GM21423 (cell line): ENCODE data around the gene MAST4.

Experiments
- ATAC-seq: cut with Tn5 transposase; IDR thresholded peaks from one replicate; pipeline ENCODE4 v1.9.1; 2021; ENCODE audit warnings: mild to moderate bottlenecking, moderate library complexity; ENCODE audit not compliant: unreplicated experiment

MAST4 gene

DNA sequence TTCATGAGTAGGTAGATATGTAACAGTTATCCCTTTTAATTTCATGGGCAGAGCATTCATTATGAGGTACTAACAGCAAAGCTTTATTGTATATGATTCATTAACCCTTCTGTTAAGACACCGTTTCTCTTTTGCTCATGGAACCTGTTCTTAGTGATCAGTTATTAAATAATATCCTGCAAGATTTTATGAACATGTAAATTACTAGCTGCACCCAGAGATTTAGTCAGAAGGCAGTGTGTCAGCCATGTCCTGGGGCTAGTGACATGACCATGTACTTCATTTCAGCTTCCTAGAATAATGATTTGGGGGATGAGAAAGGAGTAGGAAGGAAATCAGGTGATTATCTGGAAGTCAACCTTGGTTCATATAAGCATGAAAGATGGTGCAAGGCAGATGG lies 7.0 kb downstream of the MAST4 start:
- no peak for ATAC-seq

- ATAC-seq, result no peak
These were observed 7.7 kb downstream of the MAST4 start for GRCh38 chr5:66603881-66604280.

DNA sequence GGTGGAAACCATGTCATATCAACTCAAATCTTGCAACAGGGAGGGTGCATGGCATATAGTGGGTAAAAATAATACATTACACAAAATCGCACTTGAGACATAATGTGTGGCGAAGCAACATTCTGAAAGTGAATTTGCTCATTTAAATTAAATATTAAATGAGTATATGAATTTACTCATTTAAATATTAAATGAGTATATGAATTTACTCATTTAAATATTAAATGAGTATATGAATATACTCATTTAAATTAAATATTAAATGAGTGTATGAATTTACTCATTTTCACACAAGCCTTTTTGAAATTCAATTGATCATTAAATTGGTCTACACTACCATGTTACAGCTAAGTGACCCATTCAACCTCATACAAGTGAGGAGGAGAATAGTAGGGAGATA lies 10.5 kb downstream of the MAST4 start:
- ATAC-seq, result no peak

DNA sequence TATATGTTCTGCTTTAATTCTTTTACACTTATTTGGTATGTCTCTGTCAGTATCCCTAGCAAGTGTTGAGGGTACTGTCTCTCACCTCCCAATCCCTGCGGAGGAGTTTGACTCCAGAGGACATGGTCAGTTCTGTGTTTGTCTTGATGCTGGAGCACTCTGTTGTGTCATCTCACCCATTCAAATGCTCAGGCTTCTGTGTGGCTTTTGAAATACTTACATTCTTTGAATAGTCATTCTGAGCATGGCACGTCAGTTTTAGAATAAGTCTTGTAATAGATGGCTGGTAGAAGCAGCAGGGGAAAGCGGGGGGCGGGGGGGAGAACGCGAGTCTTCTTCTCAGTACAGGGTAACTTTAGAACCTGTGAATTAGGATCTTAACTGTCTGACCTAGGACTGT lies 12.3 kb downstream of the MAST4 start:
- ATAC-seq, result no peak

- ATAC-seq, result no peak
These were observed 13.4 kb downstream of the MAST4 start for GRCh38 chr5:66609615-66610014.

GRCh38 chr5:66612226-66612625 lies 16.0 kb downstream of the MAST4 start:
- no peak for ATAC-seq

DNA sequence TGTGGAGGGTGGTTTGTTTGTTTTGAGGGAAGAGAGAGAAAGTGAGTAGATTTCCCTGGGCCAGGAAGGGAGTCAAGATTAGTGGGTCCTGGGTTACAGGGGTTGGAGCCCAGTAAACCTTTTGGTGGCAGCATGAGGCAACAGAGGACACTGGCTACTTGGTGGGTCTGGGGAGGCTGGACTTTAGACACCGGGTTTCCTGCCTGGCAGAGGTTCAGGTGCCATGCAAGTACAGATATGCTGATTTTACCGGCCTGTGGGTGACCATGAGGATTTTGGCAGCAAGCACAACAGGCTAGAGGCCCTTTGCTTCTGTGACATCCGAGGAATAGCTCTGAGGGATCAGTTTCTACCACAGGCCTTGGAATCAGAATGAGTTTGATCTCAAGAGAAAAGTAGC lies 18.9 kb downstream of the MAST4 start:
- no peak for ATAC-seq

DNA sequence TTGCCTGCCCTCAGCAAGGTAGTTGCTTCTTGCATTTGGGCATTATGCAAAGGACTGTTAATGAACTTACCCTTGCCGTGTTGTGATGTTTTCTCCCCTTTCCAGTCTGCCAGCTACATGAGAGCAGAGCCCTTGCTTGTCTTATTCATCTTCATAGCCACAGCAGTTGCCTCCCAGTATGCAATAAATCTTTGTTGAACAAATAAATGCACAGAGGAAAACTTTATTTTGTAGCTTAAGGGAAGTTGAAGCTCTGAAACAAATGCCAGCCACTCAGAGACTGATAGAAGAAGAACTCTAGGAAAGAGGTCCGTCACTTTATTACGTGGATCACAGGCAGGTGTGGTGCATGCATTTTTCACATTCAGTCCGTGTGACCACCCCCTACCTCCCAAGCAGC lies 19.7 kb downstream of the MAST4 start:
- ATAC-seq, result no peak

DNA sequence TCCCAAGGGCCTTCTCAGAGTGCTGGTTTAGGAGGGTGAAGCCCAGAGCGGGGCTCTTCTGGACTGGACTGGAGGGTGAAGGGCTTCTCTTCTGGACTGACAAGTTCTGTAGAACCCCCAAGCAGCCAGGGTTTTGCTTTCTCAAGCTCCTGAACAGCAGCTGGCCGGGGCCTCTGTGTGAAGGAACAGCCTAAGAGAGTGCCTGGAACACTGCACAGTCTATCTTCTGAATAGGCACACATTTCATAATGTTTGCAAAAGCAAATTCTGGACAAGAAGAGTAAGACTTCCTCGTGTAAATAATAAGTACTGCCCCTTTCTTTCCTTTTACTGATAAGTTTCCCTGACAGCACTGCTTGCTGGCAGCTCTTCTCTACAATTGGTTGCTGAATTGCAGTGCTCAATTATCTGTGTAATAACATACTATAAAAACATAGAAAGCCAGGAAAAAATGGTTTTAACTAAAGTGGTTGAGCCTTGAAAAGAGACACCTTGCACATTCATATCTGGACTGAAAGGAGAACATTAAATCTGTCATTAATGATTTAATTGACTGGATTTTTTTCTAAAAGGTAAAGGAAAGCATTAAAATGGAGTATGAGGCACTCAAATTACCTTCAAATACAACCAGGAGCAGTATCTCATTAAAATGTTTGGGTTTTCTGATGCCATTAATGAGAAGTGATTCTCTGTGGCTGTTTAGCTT lies 20.5 kb downstream of the MAST4 start:
- ATAC-seq, result no peak

GRCh38 chr5:66617226-66617861 lies 21.2 kb downstream of the MAST4 start:
- no peak for ATAC-seq

DNA sequence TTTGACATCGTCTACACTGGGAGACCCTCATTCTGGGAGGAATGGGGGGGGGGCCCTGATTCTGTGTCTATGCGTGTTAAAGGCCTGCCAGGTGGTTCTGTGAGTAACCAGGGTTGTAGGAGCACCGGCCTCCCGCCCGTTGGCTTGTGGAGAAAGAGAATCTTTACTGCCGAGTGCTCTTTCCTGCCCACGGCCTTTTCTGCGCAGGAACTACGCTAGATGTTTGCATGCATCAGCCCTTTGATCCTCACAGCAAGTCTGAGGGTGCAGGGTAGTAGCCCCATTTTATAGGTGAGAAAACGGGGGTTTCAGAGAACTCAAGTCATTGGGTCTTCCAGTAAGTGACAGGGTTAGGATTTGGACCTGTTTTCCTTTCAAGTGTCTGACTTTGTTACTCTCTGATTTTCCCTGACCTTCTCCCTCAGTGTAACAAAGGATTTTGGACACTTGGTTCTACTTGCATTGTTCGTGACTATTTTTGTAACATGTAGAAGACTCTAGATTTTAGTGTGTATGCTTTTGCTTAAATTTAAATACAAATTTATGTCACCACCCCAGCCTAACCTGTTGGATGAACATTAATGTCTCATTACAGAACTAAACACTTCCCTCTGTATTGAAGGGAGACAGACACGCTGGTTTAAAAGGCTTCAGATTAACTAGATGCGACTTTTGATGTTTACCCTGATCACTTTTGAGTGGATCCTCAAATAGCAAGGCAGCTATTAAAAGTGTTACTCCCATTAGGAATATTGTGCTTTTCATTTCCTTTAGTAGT lies 22.0 kb downstream of the MAST4 start:
- ATAC-seq, result no peak

GRCh38 chr5:66620711-66621110 lies 24.5 kb downstream of the MAST4 start:
- ATAC-seq, result no peak

DNA sequence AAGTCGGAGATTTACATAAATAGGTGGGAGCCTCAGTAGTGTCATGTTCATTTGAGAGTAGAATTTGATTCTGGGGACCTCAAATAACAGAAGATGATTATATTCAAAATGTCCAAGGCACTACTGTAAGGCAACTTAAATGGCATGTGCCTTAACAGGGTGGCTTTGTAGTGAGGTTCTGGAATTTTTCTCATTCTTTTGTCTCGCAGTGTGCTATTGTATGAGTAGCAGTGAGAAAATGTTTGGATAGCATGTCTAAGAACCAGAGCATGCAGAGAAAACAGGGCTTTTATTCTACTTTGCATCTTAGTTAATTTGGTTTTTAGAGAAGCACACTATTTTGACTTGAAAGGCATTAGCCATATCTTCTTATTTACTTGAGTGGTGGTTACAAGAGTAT lies 25.0 kb downstream of the MAST4 start:
- no peak for ATAC-seq

- no peak for ATAC-seq
These were observed 25.5 kb downstream of the MAST4 start for GRCh38 chr5:66621736-66622135.

GRCh38 chr5:66628561-66628960 lies 32.4 kb downstream of the MAST4 start:
- no peak for ATAC-seq

GRCh38 chr5:66629446-66629845 lies 33.3 kb downstream of the MAST4 start:
- no peak for ATAC-seq

DNA sequence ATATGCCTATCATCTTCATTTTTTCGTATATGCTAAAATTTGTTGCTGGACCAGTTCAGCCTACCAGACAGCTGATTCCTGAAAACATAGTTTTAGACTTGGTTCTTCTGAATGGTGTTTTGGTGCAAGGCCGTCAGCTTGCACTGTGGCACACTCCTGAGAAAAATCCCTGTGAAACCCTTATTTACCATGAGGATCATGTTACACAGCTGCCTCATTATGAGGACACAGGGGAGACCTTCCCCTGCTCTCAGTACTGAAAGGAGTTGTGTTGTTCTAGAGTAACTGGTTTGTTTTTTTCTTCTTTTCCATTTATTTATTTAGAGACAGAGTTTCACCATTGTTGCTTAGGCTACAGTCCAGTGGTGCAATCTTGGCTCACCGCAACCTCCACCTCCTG lies 37.6 kb downstream of the MAST4 start:
- no peak for ATAC-seq

- no peak for ATAC-seq
These were observed 38.4 kb downstream of the MAST4 start for GRCh38 chr5:66634601-66635000.

GRCh38 chr5:66637994-66638393 lies 41.8 kb downstream of the MAST4 start:
- no peak for ATAC-seq

GRCh38 chr5:66639037-66639436 lies 42.8 kb downstream of the MAST4 start:
- no peak for ATAC-seq

GRCh38 chr5:66642538-66642937 lies 46.3 kb downstream of the MAST4 start:
- no peak for ATAC-seq

GRCh38 chr5:66643387-66643786 lies 47.2 kb downstream of the MAST4 start:
- no peak for ATAC-seq
